Hepatocyte (in vitro differentiated cells): ENCODE measurements around the gene LRRC4C. TPM values are rescaled to one million over a fixed set of nuclear protein-coding genes. Genes with fewer than 3 reads are reported as not detected.

ENCODE experiments used
- DNase-seq: peaks from one replicate; pipeline ENCODE4 v3.0.0-alpha.2; 2016; ENCODE audit warnings: low spot score
- H2AFZ ChIP-seq: fragments of 200-600 bp; sonication (generic); 2 replicates; pipeline ENCODE4 v1.6.0; 2016; ENCODE audit warnings: antibody characterized with exemption, mild to moderate bottlenecking
- H3K27ac ChIP-seq: fragments of 200-600 bp; sonication (generic); 2 replicates; pipeline ENCODE4 v1.5.1; 2016; ENCODE audit warnings: mild to moderate bottlenecking
- H3K27me3 ChIP-seq: fragments of 200-600 bp; sonication (generic); 2 replicates; pipeline ENCODE4 v1.6.1; 2016
- H3K36me3 ChIP-seq: fragments of 200-600 bp; sonication (generic); replicated peaks from 2 replicates; pipeline ENCODE4 v1.5.1; 2016; ENCODE audit warnings: low read depth; ENCODE audit not compliant: insufficient read depth
- H3K4me1 ChIP-seq: fragments of 200-600 bp; sonication (generic); 2 replicates; pipeline ENCODE4 v1.5.1; 2016; ENCODE audit warnings: mild to moderate bottlenecking, moderate library complexity; ENCODE audit not compliant: insufficient read depth
- H3K4me2 ChIP-seq: fragments of 200-600 bp; sonication (generic); 2 replicates; pipeline ENCODE4 v1.6.0; 2016
- H3K4me3 ChIP-seq: fragments of 200-600 bp; sonication (generic); 2 replicates; pipeline ENCODE4 v1.5.1; 2016; ENCODE audit warnings: mild to moderate bottlenecking
- H3K79me2 ChIP-seq: fragments of 200-600 bp; sonication (generic); 2 replicates; pipeline ENCODE4 v1.6.0; 2017; ENCODE audit warnings: mild to moderate bottlenecking
- H3K9me2 ChIP-seq: fragments of 200-600 bp; sonication (generic); replicated peaks from 2 replicates; pipeline ENCODE4 v1.6.0; 2017; ENCODE audit warnings: mild to moderate bottlenecking; ENCODE audit not compliant: insufficient read depth
- H3K9me3 ChIP-seq: fragments of 200-600 bp; sonication (generic); 2 replicates; pipeline ENCODE4 v1.5.1; 2016; ENCODE audit warnings: low read depth, mild to moderate bottlenecking
- H4K20me1 ChIP-seq: fragments of 200-600 bp; sonication (generic); 2 replicates; pipeline ENCODE4 v1.6.0; 2016; ENCODE audit warnings: mild to moderate bottlenecking; ENCODE audit not compliant: insufficient read depth, poor library complexity, severe bottlenecking
- EZH2 ChIP-seq: fragments of 200-600 bp; sonication (generic); IDR thresholded peaks from 2 replicates; pipeline ENCODE4 v1.6.1; 2016; ENCODE audit warnings: antibody characterized with exemption, mild to moderate bottlenecking, borderline replicate concordance
- EZH2phosphoT487 ChIP-seq: fragments of 200-600 bp; sonication (generic); IDR thresholded peaks from one replicate; pipeline ENCODE4 v1.6.1; 2018; ENCODE audit warnings: antibody characterized with exemption, mild to moderate bottlenecking, low read depth, moderate library complexity; ENCODE audit not compliant: unreplicated experiment, severe bottlenecking
- WGBS: methylation state at CpG from one replicate; pipeline ENCODE4 v1.1.6; 2016; ENCODE audit warnings: low lambda C conversion rate; ENCODE audit errors: missing lambda C conversion rate; 5-methylcytosine and 5-hydroxymethylcytosine counted together
- polyA plus RNA-seq: library from polyadenylated mRNA; unstranded; fragments of >200 nt; fragmentation: Nextera tagmentation; extraction: Ambion mirVana; gene quantifications from 2 replicates; pipeline ENCODE4 v1.2.1, GENCODE V29; 2016
- total RNA-seq: library from RNA; depleted of rRNA; stranded (reverse); fragments of >200 nt; gene quantifications from 2 replicates; pipeline ENCODE4 v1.2.3, GENCODE V29; 2014
- TF ChIP-seq, protein P1 (sequence below): fragments of 200-600 bp; sonication (generic); IDR thresholded peaks from 2 replicates; pipeline ENCODE4 v1.5.1; 2016; ENCODE audit warnings: antibody characterized with exemption, mild to moderate bottlenecking; ENCODE audit not compliant: poor library complexity

The LRRC4C gene
- total and polyA plus RNA-seq, 2 experiments from 2014 or later, result 1.1 to 3.1 TPM

GRCh38 chr11:40826601-40827000 is 632.9 kb downstream of the LRRC4C start:
- no peaks in the 10 kb centered on the region for H3K27me3 ChIP-seq
- no peak overlapping the region for H3K27ac ChIP-seq
- H3K4me1 ChIP-seq, result no peaks in the 10 kb centered on the region
- H3K4me3 ChIP-seq, result no peak overlapping the region
- no peaks in the 10 kb centered on the region for H3K79me2 ChIP-seq
- no peak overlapping the region for H3K4me2 ChIP-seq
- WGBS, result 97% methylated on average over 2 of the region's 2 CpGs
- TF ChIP-seq EZH2 (no peak), EZH2phosphoT487 (no peak)
- TF ChIP-seq, protein P1, sequence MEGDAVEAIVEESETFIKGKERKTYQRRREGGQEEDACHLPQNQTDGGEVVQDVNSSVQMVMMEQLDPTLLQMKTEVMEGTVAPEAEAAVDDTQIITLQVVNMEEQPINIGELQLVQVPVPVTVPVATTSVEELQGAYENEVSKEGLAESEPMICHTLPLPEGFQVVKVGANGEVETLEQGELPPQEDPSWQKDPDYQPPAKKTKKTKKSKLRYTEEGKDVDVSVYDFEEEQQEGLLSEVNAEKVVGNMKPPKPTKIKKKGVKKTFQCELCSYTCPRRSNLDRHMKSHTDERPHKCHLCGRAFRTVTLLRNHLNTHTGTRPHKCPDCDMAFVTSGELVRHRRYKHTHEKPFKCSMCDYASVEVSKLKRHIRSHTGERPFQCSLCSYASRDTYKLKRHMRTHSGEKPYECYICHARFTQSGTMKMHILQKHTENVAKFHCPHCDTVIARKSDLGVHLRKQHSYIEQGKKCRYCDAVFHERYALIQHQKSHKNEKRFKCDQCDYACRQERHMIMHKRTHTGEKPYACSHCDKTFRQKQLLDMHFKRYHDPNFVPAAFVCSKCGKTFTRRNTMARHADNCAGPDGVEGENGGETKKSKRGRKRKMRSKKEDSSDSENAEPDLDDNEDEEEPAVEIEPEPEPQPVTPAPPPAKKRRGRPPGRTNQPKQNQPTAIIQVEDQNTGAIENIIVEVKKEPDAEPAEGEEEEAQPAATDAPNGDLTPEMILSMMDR, result no peak
- H3K9me3 ChIP-seq, result no peaks in the 10 kb centered on the region
- H3K9me2 ChIP-seq, result no peaks in the 10 kb centered on the region
- H3K36me3 ChIP-seq, result no peaks in the 10 kb centered on the region
- no peak for DNase-seq
- H2AFZ ChIP-seq, result no peak overlapping the region
- H4K20me1 ChIP-seq, result no peaks in the 10 kb centered on the region

DNA sequence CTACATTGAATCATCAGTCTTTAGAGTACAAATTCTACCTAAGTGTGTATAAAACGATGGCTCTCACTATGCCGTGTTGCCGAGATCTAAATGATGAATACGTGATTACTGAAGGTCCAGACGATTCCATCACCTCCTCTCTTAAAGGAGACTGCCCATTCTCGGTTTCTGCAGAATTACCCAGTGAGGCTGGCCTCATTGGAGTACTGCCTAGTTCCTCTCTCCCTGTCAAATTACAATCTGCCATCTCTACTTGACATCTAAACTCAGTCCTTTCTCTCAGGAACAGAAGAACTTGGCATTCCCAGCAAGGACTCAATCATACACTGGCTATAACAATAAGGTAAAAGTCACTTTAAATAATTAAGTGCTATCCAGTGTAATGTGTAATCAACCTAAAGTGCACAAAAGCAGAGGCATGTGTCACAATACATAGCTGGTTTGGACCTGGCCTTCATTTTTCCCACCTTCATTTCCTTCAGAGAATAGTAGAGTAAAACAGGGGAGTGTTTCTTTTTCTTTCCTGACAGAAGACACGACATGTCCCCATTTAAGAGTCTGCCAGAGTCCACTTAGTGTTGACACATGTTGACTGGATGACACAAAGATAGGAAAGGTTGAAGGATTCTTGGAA is 634.1 kb downstream of the LRRC4C start:
- H3K4me2 ChIP-seq, result no peak overlapping the region
- no peaks in the 10 kb centered on the region for H3K27me3 ChIP-seq
- no peaks in the 10 kb centered on the region for H3K79me2 ChIP-seq
- H3K27ac ChIP-seq, result no peak overlapping the region
- H3K4me1 ChIP-seq, result no peaks in the 10 kb centered on the region
- H3K4me3 ChIP-seq, result no peak overlapping the region
- no peak overlapping the region for H2AFZ ChIP-seq
- TF ChIP-seq EZH2phosphoT487 (no peak), EZH2 (no peak)
- TF ChIP-seq, protein P1, result no peak
- H3K36me3 ChIP-seq, result no peaks in the 10 kb centered on the region
- DNase-seq, result no peak
- WGBS, result 76% methylated on average over 7 of the region's 7 CpGs
- H4K20me1 ChIP-seq, result no peaks in the 10 kb centered on the region
- no peaks in the 10 kb centered on the region for H3K9me2 ChIP-seq
- no peaks in the 10 kb centered on the region for H3K9me3 ChIP-seq

GRCh38 chr11:40819230-40819629 is 640.2 kb downstream of the LRRC4C start:
- WGBS, result 63% methylated on average over 1 of the region's 1 CpG
- H3K27ac ChIP-seq, result no peak overlapping the region

More at GRCh38 chr11:40819230-40819629, 640.2 kb downstream of the LRRC4C start:
- TF ChIP-seq, protein P1, result no peak
- TF ChIP-seq EZH2phosphoT487 (no peak), EZH2 (no peak)
- H3K27me3 ChIP-seq, result no peaks in the 10 kb centered on the region
- no peaks in the 10 kb centered on the region for H3K9me3 ChIP-seq
- H4K20me1 ChIP-seq, result no peaks in the 10 kb centered on the region
- H3K4me2 ChIP-seq, result no peak overlapping the region
- no peak for DNase-seq
- H3K79me2 ChIP-seq, result no peaks in the 10 kb centered on the region
- no peak overlapping the region for H3K4me3 ChIP-seq
- no peak overlapping the region for H2AFZ ChIP-seq
- no peaks in the 10 kb centered on the region for H3K9me2 ChIP-seq
- no peaks in the 10 kb centered on the region for H3K4me1 ChIP-seq
- H3K36me3 ChIP-seq, result no peaks in the 10 kb centered on the region
